Gastrocnemius medialis (tissue), 4 donors: ENCODE results near the gene PIGN. TPM values are rescaled to one million over a fixed set of nuclear protein-coding genes. Genes with fewer than 3 reads are reported as not detected.

Experiments
- ATAC-seq, 2 donors: fragments of 150-250 bp; one replicate each; pipeline ENCODE4 v1.9.1; 2016
- DNase-seq, 2 donors: peaks; one replicate each; pipeline ENCODE4 v3.0.0-alpha.2; 2019
- H3K27ac ChIP-seq, 4 donors: fragments of 200-600 bp; sonication (generic); 1 replicate in 1 of 4; 2 replicates in 3 of 4; pipeline ENCODE4 v1.5.1; 2016 to 2018; ENCODE audit warnings: mild to moderate bottlenecking in 2 of 4, moderate library complexity in 1 of 4
- H3K27me3 ChIP-seq, 3 donors: fragments of 200-600 bp; sonication (generic) in 2 of 3; 1 replicate in 1 of 3; 2 replicates in 2 of 3; pipeline versions ENCODE4 v1.5.1 to v1.6.0; 2016 to 2019; ENCODE audit warnings: mild to moderate bottlenecking in 1 of 3, moderate library complexity in 1 of 3
- H3K36me3 ChIP-seq, 2 donors: fragments of 200-600 bp; sonication (generic) in 1 of 2; one replicate each; pipeline ENCODE4 v1.5.1; 2017 to 2018
- H3K4me1 ChIP-seq, 2 donors: fragments of 200-600 bp; sonication (generic) in 1 of 2; one replicate each; pipeline ENCODE4 v1.5.1; 2016 to 2017; ENCODE audit warnings: mild to moderate bottlenecking in 2 of 2
- H3K4me3 ChIP-seq, 4 donors: fragments of 200-600 bp; sonication (generic) in 3 of 4; 1 replicate in 1 of 4; 2 replicates in 3 of 4; pipeline ENCODE4 v1.5.1; 2016 to 2019; ENCODE audit warnings: mild to moderate bottlenecking in 2 of 4
- H3K9me3 ChIP-seq, 3 donors: fragments of 200-600 bp; sonication (generic) in 2 of 3; 1 replicate in 1 of 3; 2 replicates in 2 of 3; pipeline ENCODE4 v1.5.1; 2016 to 2019
- POLR2A ChIP-seq, 2 donors: fragments of 450-650 bp; IDR thresholded peaks; one replicate each; pipeline ENCODE4 v1.6.1; 2017; ENCODE audit warnings: antibody characterized with exemption in 2 of 2, mild to moderate bottlenecking in 2 of 2, moderate library complexity in 2 of 2
- in situ Hi-C, 4 donors: fragments of 200-750 bp; cut with MboI; loops; one replicate each; pipeline versions ENCODE4 v1.15.0 to v1.8.0; 2017; ENCODE audit warnings: low sequenced_read_pairs in 4 of 4
- intact Hi-C: fragments of 100-400 bp; cut with DNase I; formaldehyde crosslinking; loops from one replicate; pipeline ENCODE4 v1.15.1; 2023; ENCODE audit warnings: low total_unique reads
- total RNA-seq, 4 donors: library from RNA; depleted of rRNA; stranded (reverse); fragments of >200 nt; gene quantifications; one replicate each; pipeline versions ENCODE4 v1.1.0 to v1.2.3, GENCODE V29; 2016
- TF ChIP-seq, protein P1 (sequence below), 5 experiments: fragments of 450-650 bp in 3 of 5; fragments of 200-600 bp in 2 of 5; sonication (generic) in 2 of 5; IDR thresholded peaks in 4 of 5; conservative IDR thresholded peaks in 1 of 5; 1 replicate in 4 of 5; 2 replicates in 1 of 5; pipeline ENCODE4 v1.5.1; 2016 to 2019; ENCODE audit warnings: antibody characterized with exemption in 5 of 5, mild to moderate bottlenecking in 3 of 5, moderate library complexity in 3 of 5

The PIGN gene
- total RNA-seq, 4 donors from 2014 or later: 10.7 to 18.7 (median 14.8) TPM

DNA sequence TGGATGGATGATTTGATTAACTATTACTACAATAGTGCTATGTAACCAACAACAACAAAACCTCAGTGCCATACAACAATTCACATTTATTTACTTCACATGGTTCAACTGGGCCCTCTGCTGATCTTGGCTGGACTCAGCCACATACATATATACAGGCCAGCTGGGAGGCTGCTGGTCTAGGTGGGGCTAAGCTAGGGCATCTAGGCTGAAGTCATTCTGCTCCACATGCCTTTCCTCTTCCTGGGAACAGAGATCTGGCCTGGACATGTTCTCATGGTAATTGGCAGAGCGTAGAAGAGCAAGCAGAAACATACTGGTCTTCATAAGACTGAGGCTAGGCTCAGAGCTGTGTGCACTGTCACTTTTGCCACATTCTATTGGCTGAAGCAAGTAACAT lies 191.2 kb downstream of the PIGN start:
- Histone ChIP-seq H3K4me1 (peaks cover 0 to 11% of the 10 kb centered on the region in 2 donors), H3K36me3 (no peaks in the 10 kb centered on the region), H3K9me3 (no peaks in the 10 kb centered on the region), H3K4me3 (no peak overlapping the region), H3K27me3 (no peaks in the 10 kb centered on the region), H3K27ac (no peak overlapping the region)
- intact Hi-C loops (loop anchor here (10.0 kb wide), 1 partner anchor 61 kb away; no protein-coding TSS in a partner anchor), in situ Hi-C loops (no loop called here)
- DNase-seq (no peak), ATAC-seq (no peak)
- TF ChIP-seq POLR2A (IDR thresholded peaks at IDR 0.05): no peak
- TF ChIP-seq, protein P1, sequence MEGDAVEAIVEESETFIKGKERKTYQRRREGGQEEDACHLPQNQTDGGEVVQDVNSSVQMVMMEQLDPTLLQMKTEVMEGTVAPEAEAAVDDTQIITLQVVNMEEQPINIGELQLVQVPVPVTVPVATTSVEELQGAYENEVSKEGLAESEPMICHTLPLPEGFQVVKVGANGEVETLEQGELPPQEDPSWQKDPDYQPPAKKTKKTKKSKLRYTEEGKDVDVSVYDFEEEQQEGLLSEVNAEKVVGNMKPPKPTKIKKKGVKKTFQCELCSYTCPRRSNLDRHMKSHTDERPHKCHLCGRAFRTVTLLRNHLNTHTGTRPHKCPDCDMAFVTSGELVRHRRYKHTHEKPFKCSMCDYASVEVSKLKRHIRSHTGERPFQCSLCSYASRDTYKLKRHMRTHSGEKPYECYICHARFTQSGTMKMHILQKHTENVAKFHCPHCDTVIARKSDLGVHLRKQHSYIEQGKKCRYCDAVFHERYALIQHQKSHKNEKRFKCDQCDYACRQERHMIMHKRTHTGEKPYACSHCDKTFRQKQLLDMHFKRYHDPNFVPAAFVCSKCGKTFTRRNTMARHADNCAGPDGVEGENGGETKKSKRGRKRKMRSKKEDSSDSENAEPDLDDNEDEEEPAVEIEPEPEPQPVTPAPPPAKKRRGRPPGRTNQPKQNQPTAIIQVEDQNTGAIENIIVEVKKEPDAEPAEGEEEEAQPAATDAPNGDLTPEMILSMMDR (IDR thresholded peaks at IDR 0.05 in 4 of 5, conservative IDR thresholded peaks at IDR 0.05 in 1 of 5): no peak

DNA sequence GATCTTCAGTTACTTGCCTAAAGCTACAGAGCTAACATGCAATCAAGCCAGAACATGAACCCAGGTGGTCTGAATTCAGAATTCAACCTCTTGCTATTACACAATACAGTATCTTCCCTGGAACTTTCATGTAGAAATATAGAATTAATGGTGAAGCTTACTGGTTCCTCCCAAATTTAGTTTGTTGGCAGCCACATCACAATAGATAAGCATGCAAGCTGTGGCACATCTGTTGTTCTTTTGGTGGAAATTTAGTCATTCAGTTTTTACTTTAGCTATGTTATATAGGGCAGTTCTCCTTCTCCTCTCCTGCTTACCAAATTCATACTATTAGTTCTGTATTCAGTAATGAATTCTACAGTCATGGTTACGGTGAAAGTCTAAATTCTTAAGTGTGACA lies 193.0 kb downstream of the PIGN start:
- H3K36me3 ChIP-seq: no peaks in the 10 kb centered on the region
- TF ChIP-seq POLR2A (IDR thresholded peaks at IDR 0.05): no peak
- TF ChIP-seq, protein P1 (IDR thresholded peaks at IDR 0.05 in 4 of 5, conservative IDR thresholded peaks at IDR 0.05 in 1 of 5): no peak
- peaks cover 0 to 11% of the 10 kb centered on the region in 2 donors for H3K4me1 ChIP-seq
- no peak for DNase-seq
- no peak overlapping the region for H3K4me3 ChIP-seq
- no peak for ATAC-seq
- no peaks in the 10 kb centered on the region for H3K9me3 ChIP-seq
- no peak overlapping the region for H3K27ac ChIP-seq
- no peaks in the 10 kb centered on the region for H3K27me3 ChIP-seq
- in situ Hi-C loops (no loop called here), intact Hi-C loops (loop anchor here (10.0 kb wide), 1 partner anchor 59 kb away; no protein-coding TSS in a partner anchor)

DNA sequence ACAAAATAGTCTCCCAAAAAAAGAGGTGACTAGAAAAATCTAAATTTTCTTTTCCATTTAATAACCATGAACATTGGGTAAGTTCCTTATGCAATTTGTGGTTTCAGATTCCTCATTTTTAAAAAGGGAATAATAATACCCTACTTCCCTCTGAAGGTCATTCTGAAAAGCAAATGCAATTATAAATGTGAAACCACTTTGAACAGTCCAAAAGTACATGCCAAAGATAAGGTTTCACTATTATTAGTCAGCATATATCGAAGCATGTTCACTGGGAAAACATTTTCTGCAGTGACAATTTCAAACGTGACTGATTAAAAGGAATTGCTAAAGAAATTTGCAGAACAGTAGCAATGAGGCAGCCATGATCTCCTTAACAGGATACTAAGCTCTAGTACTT lies 193.9 kb downstream of the PIGN start:
- no peak for ATAC-seq
- Histone ChIP-seq H3K9me3 (no peaks in the 10 kb centered on the region), H3K27ac (no peak overlapping the region), H3K4me3 (no peak overlapping the region), H3K36me3 (no peaks in the 10 kb centered on the region), H3K4me1 (peaks cover 0 to 11% of the 10 kb centered on the region in 2 donors), H3K27me3 (no peaks in the 10 kb centered on the region)
- no peak for DNase-seq
- no peak for TF ChIP-seq POLR2A (IDR thresholded peaks at IDR 0.05)
- TF ChIP-seq, protein P1 (IDR thresholded peaks at IDR 0.05 in 4 of 5, conservative IDR thresholded peaks at IDR 0.05 in 1 of 5): no peak
- in situ Hi-C loops: no loop called here
- intact Hi-C loops: loop anchor here (10.0 kb wide), 1 partner anchor 58 kb away; no protein-coding TSS in a partner anchor

DNA sequence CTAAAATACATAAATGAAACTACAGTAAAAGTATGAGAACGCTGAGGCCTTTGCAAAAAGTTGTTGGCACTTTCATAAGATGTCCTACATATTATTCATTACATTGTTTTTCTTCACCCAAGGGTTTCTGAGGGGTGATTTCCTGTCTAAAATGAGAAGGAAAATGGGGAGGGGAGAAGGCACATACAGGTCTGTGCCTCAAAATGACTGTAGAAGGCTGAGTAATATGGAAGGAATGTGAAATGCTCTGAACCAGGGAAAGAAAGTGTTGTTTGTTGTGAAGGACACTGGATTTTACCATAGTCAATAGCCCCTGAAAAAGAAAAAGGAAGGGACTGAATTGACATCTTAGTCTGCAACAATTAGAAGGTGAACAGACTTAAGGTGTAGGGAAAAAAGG lies 194.6 kb downstream of the PIGN start:
- TF ChIP-seq POLR2A (IDR thresholded peaks at IDR 0.05): no peak
- TF ChIP-seq, protein P1 (IDR thresholded peaks at IDR 0.05 in 4 of 5, conservative IDR thresholded peaks at IDR 0.05 in 1 of 5): no peak
- Histone ChIP-seq H3K4me3 (no peak overlapping the region), H3K9me3 (no peaks in the 10 kb centered on the region), H3K27ac (no peak overlapping the region), H3K27me3 (no peaks in the 10 kb centered on the region), H3K4me1 (peaks cover 0 to 11% of the 10 kb centered on the region in 2 donors), H3K36me3 (no peaks in the 10 kb centered on the region)
- intact Hi-C loops (loop anchor here (10.0 kb wide), 1 partner anchor 57 kb away; no protein-coding TSS in a partner anchor), in situ Hi-C loops (no loop called here)
- no peak for DNase-seq
- no peak for ATAC-seq

DNA sequence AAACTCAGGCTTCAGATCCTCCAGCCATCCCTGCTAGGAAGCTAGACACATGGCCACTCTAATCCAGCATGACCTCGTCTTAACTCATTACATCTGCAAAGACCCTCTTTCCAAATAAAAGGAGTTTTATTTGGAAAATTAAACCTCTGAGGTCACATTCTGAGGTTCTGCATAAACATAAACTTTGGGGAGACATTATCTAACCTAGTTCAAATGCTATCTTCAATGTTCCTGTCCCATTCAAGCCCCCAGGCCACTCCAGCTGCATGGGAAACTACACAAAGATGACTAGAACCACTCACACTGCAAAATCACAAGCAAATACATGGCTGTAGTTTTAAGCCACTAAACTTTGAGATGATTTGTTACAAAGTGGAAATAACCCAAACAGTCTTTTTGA lies 195.0 kb downstream of the PIGN start:
- peaks cover 0 to 11% of the 10 kb centered on the region in 2 donors for H3K4me1 ChIP-seq
- in situ Hi-C loops (no loop called here), intact Hi-C loops (loop anchor here (10.0 kb wide), 1 partner anchor 57 kb away; no protein-coding TSS in a partner anchor)
- TF ChIP-seq, protein P1 (IDR thresholded peaks at IDR 0.05 in 4 of 5, conservative IDR thresholded peaks at IDR 0.05 in 1 of 5): no peak
- TF ChIP-seq POLR2A (IDR thresholded peaks at IDR 0.05): no peak
- no peaks in the 10 kb centered on the region for H3K36me3 ChIP-seq
- H3K27ac ChIP-seq: no peak overlapping the region
- H3K4me3 ChIP-seq: no peak overlapping the region
- DNase-seq: no peak
- no peaks in the 10 kb centered on the region for H3K9me3 ChIP-seq
- no peak for ATAC-seq
- no peaks in the 10 kb centered on the region for H3K27me3 ChIP-seq
